Vagina (tissue), 2 donors: ENCODE data around the gene MYL3.

Experiments
- POLR2A ChIP-seq, 2 donors: fragments of 450-650 bp; IDR thresholded peaks; one replicate each; pipeline ENCODE4 v1.6.1; 2017; ENCODE audit warnings: antibody characterized with exemption in 2 of 2, mild to moderate bottlenecking in 2 of 2, moderate library complexity in 2 of 2
- POLR2AphosphoS5 ChIP-seq, 2 donors: sonication (generic); formaldehyde crosslinking; IDR thresholded peaks; one replicate each; pipeline ENCODE4 v1.9.0; 2017; ENCODE audit warnings: antibody characterized with exemption in 2 of 2, mild to moderate bottlenecking in 2 of 2, low read depth in 1 of 2; ENCODE audit not compliant: insufficient read depth in 1 of 2

DNA sequence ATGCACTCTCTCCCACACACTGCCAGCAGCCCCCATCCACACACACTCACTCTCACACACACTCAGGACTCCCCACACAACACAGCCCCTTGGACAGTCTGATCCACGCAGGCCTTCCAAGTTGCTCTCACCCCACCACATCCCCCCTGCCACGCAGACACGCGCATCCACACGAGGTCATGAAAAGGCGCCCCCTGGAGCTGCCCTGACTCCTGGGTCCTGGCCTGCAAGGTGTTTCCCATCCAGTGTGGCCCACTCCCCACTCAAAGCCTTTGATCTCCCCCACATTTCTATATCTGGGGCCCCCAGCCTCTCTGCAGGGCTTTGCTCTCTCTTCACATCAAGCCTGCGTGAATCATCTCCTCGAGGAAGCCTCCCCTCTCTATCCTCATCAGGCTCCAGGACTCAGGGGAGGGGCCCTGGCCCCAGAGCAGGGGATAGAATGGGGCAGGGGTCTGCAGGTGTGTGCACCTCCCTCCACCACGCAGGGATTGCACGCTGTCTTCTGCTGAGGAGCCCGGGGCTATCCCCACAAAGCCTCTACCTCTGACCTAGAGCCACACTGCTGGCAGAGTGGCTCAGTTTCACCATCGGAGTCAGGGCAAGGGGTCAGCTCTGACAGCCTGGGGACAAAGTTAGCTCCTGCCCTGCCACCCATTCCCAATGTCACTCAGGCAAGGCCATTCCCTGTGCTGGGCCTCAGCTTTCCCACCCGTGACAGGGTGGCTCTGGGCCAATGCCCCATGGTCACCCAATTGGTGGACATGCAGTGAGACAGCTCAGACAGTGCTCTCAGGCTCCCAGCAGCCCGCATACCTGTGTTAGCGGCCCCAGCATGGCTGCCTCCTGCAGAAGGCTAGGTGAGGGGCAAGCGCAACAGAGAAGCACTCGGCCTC lies 6.4 kb downstream of the MYL3 start:
- no peak for TF ChIP-seq POLR2AphosphoS5 (IDR thresholded peaks at IDR 0.05; ENCODE audit: insufficient read depth in 1 of 2, low read depth in 1 of 2)
- no peak for TF ChIP-seq POLR2A (IDR thresholded peaks at IDR 0.05)
